GM18511 (cell line): Measurements from ENCODE around the gene SAMD4B.

ENCODE experiments used
- ATAC-seq: cut with Tn5 transposase; IDR thresholded peaks from one replicate; pipeline ENCODE4 v1.9.1; 2021; ENCODE audit warnings: mild to moderate bottlenecking, moderate library complexity; ENCODE audit not compliant: unreplicated experiment

The SAMD4B gene

GRCh38 chr19:39407410-39407659, 65.1 kb downstream of the SAMD4B start:
- ATAC-seq, result no peak

GRCh38 chr19:39407660-39408391, 65.6 kb downstream of the SAMD4B start:
- no peak for ATAC-seq

- no peak for ATAC-seq
These were observed 66.4 kb downstream of the SAMD4B start for GRCh38 chr19:39408392-39409207.

GRCh38 chr19:39409208-39410016, 67.2 kb downstream of the SAMD4B start:
- no peak for ATAC-seq

GRCh38 chr19:39410017-39410830, 68.0 kb downstream of the SAMD4B start:
- no peak for ATAC-seq

GRCh38 chr19:39410831-39411080, 68.5 kb downstream of the SAMD4B start:
- no peak for ATAC-seq

GRCh38 chr19:39411081-39411831, 69.0 kb downstream of the SAMD4B start:
- no peak for ATAC-seq

GRCh38 chr19:39411832-39412099, 69.5 kb downstream of the SAMD4B start:
- peak; percentile 25 for ATAC-seq

- peak; percentile 62 for ATAC-seq
These were observed 70.1 kb downstream of the SAMD4B start, which contains the start of gene PLEKHG2 for GRCh38 chr19:39412100-39412866. Gene PLEKHG2 (plus strand): TSS chr19:39412669. CDS start chr19:39414087, 1,418 bp downstream.

GRCh38 chr19:39412867-39413271, 70.6 kb downstream of the SAMD4B start:
- no peak for ATAC-seq

- ATAC-seq, result no peak
These were observed 71.2 kb downstream of the SAMD4B start for GRCh38 chr19:39413272-39413910.

- ATAC-seq, result no peak
These were observed 71.8 kb downstream of the SAMD4B start for GRCh38 chr19:39413911-39414608.

GRCh38 chr19:39415111-39416046, 73.2 kb downstream of the SAMD4B start:
- no peak for ATAC-seq

- no peak for ATAC-seq
These were observed 74.2 kb downstream of the SAMD4B start for GRCh38 chr19:39416152-39417120.

- no peak for ATAC-seq
These were observed 75.4 kb downstream of the SAMD4B start for GRCh38 chr19:39417463-39418181.

GRCh38 chr19:39419003-39419402, 76.8 kb downstream of the SAMD4B start:
- no peak for ATAC-seq
